Measurements from ENCODE around the gene ADAMTS4. TPM values are rescaled to one million over a fixed set of nuclear protein-coding genes. Genes with fewer than 3 reads are reported as not detected.

The ADAMTS4 gene
- total and polyA plus RNA-seq, 9 of the 15 experiments (the other 6 are each of a cell fraction or from before 2014, with no cell fraction given) = 0.07 to 3.7 (median 0.41) TPM

DNA sequence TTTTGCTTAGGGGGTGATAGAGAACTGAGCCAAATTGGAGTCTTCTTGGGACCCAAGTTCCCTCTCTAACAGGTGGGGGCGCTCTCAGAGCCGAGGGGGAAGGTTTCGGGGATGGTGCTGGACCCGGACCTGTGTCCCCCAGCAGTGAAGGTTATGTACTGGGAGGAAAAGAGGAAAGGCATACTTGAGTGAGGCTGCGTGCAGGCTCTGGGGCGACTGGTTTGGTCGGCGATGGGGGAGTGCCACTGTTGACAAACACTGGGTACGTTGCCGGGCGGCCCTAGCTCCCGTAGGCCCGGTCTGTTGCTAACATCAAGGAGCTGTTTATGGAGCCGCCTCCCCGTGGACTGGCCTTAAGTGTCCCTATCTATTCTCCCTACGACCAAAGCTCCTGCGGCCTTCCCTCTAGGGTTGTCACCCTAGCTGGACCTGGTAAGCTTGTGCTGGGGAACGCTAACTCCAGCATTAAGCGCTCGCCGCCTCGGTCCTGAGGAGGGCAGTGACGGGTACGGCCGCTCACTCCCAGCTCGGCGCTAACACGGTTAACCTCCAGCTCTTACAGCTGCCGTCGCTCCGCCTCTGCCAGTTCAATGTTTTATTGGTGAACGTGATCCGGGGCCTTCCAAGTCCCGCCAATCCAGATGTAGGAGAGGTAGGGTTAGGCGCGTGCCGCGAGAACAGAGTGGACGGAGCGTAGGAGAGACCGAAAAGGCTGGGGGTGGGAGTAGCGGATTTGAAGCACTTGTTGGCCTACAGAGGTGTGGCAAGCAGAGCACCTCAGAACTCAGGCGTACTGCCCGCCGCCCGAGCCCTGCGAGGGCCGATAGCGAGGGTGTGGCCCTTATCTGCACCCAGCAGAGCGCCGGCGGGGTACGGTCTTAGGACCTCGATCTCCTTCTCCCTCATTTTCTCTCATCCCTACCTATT lies 32.8 kb downstream of the ADAMTS4 start, which contains the start of gene PPOX (continued):
- TF ChIP-seq NFYB (IDR thresholded peaks at IDR 0.05; ENCODE audit: extremely low read depth, insufficient read length) = peak; percentile 81
- TF ChIP-seq CHD4 (IDR thresholded peaks at IDR 0.05; ENCODE audit: insufficient read depth, insufficient replicate concordance, low read depth, low read length, poor library complexity, severe bottlenecking) = no peak
- TF ChIP-seq CBFB (CRISPR knock-in tag; IDR thresholded peaks at IDR 0.05) = no peak
- TF ChIP-seq CREBBP (IDR thresholded peaks at IDR 0.05; ENCODE audit: low read depth, low read length) = no peak
- no peak for TF ChIP-seq ZNF280A (IDR thresholded peaks at IDR 0.05; ENCODE audit: low read depth, partially characterized antibody)
- TF ChIP-seq ARID2 (IDR thresholded peaks at IDR 0.05) = no peak
- peak; percentile 53 for TF ChIP-seq HCFC1 (IDR thresholded peaks at IDR 0.05; ENCODE audit: low read depth, low read length)
- no peak for TF ChIP-seq ZNF324 (CRISPR knock-in tag; IDR thresholded peaks at IDR 0.05)
- no peak for TF ChIP-seq HIVEP1 (CRISPR knock-in tag; IDR thresholded peaks at IDR 0.05)
- TF ChIP-seq USF1 (CRISPR knock-in tag; IDR thresholded peaks at IDR 0.05) = peak; percentile 89
- no peak; the same call in 1 of the 2 replicates for TF ChIP-seq ERF (CRISPR knock-in tag; IDR thresholded peaks at IDR 0.05)
- TF ChIP-seq HMG20B (CRISPR knock-in tag; IDR thresholded peaks at IDR 0.05) = no peak
- TF ChIP-seq POLR2B (IDR thresholded peaks at IDR 0.05; ENCODE audit: low read depth, partially characterized antibody) = peak; percentile 91
- TF ChIP-seq ETV5 (CRISPR knock-in tag; IDR thresholded peaks at IDR 0.05; ENCODE audit: low read depth) = peak; percentile 65
- TF ChIP-seq EHMT2 (IDR thresholded peaks at IDR 0.05) = peak; percentile 51; the same call in 1 of the 2 replicates
- 0 out of 4 replicates have a peak, but pooled peaks of 1 of the 2 experiments have one; percentile 48 for TF ChIP-seq BCLAF1 (IDR thresholded peaks at IDR 0.05; ENCODE audit: borderline replicate concordance in 1 of 2, control insufficient read depth in 1 of 2, low read depth in 2 of 2, low read length in 1 of 2)
- no peak for TF ChIP-seq MEF2A (IDR thresholded peaks at IDR 0.05; ENCODE audit: control insufficient read depth, low read depth, low read length)
